HG02623 (cell line): ENCODE results near the gene OR7G1.
A peak's percentile ranks its signal among the peaks of the same experiment; 100 is the strongest.

Experiments
- ATAC-seq: cut with Tn5 transposase; IDR thresholded peaks from one replicate; pipeline ENCODE4 v1.9.1; 2021; ENCODE audit warnings: moderate library complexity; ENCODE audit not compliant: unreplicated experiment

The OR7G1 gene

GRCh38 chr19:9115307-9115813 lies at the start of gene OR7G1:
Gene OR7G1 (minus strand): TSS chr19:9115763. CDS start chr19:9115763, 0 bp downstream.
- no peak for ATAC-seq

DNA sequence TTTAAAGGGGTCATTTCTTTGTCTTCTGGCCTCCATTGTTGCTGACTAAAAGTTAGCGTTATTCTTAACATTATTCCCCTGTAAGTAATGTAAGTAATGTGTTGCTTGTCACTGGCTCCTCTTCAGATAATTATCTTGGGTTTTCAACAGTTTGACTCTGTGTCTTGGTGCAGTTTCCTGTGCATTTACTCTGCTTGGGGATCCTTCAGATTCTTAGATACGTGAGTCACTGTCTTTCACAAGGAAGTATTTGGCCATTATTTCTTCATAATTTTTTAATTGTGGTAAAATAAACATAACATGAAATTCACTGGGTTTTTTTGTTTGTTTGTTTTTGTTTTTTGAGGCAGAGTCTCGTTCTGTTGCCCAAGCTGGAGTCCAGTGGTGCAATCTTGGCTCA lies 49.7 kb upstream of the OR7G1 start:
- ATAC-seq = no peak

- no peak for ATAC-seq
Observed at GRCh38 chr19:9161427-9161826, 45.9 kb upstream of the OR7G1 start.

- no peak for ATAC-seq
Observed at GRCh38 chr19:9159891-9160290, 44.3 kb upstream of the OR7G1 start.

DNA sequence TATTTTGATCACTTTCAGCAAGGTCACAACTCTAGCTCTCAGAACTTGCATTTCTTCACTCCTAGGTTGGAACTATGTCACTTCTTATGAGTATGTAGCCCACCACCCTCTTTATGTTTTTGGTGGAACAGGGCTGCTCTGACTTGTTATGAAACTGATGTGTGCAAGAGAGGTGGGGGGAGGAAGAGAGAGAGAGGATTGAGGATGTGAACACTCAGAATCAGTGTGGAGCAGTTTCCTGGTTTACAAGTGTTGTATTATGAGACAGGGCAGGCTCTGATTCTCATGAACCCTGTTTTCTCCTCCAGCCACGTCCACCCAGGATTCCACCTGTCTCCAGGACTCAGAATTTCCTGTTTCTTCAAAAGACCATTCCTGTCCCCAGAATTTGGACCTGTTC lies 40.7 kb upstream of the OR7G1 start:
- no peak for ATAC-seq

DNA sequence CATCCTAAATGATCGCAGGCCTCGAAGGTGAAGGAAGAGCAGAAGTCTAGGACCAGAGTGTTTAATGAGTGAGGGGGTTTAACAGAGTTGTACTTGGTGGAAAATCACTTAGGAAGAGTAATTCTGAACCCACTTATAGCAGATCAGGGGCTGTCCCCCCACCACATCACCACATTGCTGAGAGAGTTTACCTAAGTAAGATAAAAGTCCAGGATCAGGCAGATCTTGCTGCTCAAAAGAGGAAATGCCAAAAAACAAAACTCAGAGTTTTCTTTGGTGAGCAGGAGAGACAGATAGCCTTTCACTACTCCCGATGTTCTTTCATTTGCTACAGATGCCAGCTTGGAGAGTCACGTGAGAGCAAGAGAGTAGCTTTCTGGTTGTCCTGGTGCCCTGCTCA lies 40.0 kb upstream of the OR7G1 start:
- no peak for ATAC-seq

DNA sequence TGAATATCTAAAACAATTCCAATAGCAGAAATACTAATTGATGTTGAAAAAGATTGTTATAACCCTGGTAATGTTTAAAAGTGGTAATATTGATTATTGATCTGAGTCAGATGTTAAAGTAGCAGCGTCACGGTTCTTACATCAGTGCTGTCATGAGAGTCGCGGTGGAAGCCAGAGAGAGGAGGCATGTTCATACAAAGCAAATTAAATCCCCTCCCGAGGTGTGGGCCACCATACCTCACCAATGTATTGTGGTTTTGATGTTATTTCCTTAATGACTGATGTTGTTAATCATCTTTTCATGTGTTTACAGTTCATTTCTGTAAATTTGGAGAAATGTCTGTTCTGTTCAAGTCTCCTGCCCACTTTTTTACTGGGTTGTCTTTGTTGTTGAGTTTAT lies 35.8 kb upstream of the OR7G1 start:
- no peak for ATAC-seq

- no peak for ATAC-seq
Observed at GRCh38 chr19:9150650-9151049, 35.1 kb upstream of the OR7G1 start.

GRCh38 chr19:9149997-9150396 lies 34.4 kb upstream of the OR7G1 start:
- no peak for ATAC-seq

DNA sequence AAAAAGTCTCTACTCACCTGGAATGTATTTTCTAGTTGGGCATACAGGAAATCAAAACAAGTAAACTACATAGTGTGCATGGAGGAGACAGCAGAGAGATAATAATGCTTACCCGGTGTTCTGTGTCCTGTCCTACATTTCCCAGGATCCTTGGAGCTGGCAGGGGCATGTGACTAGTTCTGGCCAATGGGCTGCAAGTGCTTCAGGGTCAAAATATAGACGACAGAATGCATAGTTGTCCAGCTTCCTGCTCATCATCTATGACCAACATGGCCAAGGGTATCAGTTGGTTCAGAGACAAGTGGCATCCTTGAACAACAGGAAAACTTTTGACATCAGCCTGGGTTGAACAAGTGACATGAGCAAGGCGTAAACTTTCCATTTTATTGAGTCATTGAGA lies 33.1 kb upstream of the OR7G1 start:
- ATAC-seq = no peak

GRCh38 chr19:9146882-9147281 lies 31.3 kb upstream of the OR7G1 start:
- no peak for ATAC-seq

DNA sequence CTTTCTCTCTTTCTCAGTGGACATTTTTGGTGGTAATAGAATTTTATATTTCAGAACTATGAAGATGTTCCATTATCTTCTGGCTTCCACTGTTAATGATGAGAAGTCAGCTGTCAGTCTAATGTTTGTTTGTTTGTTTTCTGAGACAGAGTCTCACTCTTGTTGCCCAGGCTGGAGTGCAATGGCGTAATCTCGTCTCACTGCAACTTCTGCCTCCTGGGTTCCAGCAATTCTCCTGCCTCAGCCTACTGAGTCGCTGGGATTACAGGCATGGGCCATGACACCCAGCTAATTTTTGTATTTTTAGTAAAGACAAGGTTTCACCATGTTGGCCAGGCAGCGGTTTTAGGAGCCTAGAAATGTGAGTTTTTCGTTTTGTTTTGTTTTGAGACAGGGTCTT lies 29.4 kb upstream of the OR7G1 start:
- ATAC-seq = no peak

GRCh38 chr19:9140159-9140874 lies 24.8 kb upstream of the OR7G1 start, which contains the start of gene ZNF317:
Gene ZNF317 (plus strand): TSS chr19:9140397. CDS start chr19:9156017, 15,620 bp downstream.
- ATAC-seq = peak; percentile 92

DNA sequence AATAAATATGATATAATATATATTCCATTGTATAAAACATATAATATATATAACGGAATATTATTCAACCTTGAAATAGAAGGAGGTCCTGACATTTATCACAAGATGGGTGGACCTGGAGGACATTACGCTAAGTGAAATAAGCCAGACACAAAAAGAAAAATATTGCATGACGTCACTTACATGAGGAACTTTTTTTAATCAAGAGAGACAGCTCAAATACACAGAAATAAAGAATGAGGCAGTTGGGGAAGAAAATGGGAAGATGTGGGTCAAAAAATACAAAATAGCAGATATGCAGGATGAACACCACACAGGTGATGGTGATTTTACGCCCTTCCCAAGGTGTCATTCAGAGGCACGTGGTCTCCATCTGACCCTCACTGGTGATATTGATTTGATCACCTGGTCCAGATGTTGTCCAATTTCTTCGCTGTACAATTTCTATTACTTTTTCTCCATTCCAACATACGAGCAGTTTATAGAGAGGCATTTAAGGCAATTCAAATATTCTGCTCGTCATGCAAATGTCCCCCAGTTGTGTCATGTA lies 24.1 kb upstream of the OR7G1 start:
- no peak for ATAC-seq

DNA sequence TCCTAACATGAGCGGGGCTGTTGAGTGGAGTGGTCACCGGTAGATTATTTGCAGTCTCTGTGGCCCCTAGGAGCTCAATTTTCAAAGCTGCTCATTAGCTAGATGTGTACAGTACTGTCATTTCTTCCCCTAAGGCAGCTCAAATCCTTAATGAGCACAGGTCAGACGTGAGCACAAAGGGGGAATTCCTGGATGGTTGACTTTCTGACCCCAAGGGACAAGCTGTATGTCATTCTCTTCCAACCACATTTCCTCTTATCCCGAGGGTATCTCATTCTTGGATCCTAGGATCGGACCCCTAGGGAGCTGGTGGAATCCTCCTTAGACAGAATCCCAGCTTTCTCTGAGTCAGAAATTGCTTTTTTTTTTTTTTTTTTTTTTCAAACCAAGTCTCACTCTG lies 16.9 kb upstream of the OR7G1 start:
- no peak for ATAC-seq

- ATAC-seq = no peak
Observed at GRCh38 chr19:9130965-9131364, 15.4 kb upstream of the OR7G1 start.

DNA sequence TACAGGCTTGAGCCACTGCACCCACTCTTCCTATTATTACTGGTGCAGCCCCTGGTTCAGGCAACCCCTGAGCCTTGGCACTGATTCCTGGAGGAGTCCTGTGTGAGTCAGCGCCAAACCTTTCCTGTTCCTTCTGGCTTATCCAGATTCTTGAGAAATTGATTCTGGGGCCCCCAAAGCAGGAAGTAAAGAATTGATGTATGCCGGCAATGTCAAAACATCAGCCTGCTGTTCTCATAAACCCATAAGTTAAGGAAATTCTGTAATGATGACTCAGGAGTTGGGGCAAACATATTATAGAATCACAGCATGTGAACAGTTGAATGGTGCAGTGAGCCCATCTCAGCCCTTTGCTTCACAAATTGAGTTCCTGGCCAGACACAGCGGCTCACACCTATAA lies 12.6 kb upstream of the OR7G1 start:
- ATAC-seq = no peak

- no peak for ATAC-seq
Observed at GRCh38 chr19:9126900-9127405, 11.4 kb upstream of the OR7G1 start, which contains the start of gene OR7G3. Gene OR7G3 (minus strand): TSS chr19:9126950. CDS start chr19:9126950, 0 bp downstream.

- ATAC-seq = no peak
Observed at GRCh38 chr19:9116547-9116946, 984 bp upstream of the OR7G1 start.

DNA sequence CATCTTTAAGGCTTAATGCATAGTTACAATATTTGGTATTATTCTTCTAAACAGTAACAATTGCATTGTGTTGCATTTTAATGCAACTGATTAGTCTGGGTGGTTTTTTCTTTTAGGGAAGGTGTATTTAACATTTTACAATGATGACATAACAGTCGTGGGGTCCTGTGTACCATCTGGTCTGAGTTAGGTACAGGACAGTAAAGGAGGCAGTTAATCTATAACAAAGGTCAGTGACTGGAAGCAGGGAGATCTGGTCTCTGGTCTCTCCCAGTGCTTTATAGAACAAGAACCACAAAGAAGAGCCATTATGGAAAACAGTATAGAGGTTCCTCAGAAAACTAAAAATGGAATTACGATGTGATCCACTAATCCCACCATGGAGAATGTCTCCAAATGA lies 5.6 kb downstream of the OR7G1 start:
- no peak for ATAC-seq

- ATAC-seq = no peak
Observed at GRCh38 chr19:9107375-9107774, 8.2 kb downstream of the OR7G1 start, which contains the start of gene OR7G2. Gene OR7G2 (minus strand): TSS chr19:9107475. CDS start chr19:9103243, 4,232 bp downstream.

GRCh38 chr19:9086761-9087160 lies 28.8 kb downstream of the OR7G1 start, which contains the start of gene OR1M1:
Gene OR1M1 (plus strand): TSS chr19:9087061. CDS start chr19:9093245, 6,184 bp downstream.
- no peak for ATAC-seq
